Epithelial cell of proximal tubule (primary cell): ENCODE data around the gene CORIN. TPM values are rescaled to one million over a fixed set of nuclear protein-coding genes. Genes with fewer than 3 reads are reported as not detected.

Experiments used
- DNase-seq: peaks from one replicate; pipeline ENCODE4 v3.0.0-alpha.2; 2011; ENCODE audit warnings: low read depth
- H3K4me3 ChIP-seq: 2 replicates; pipeline ENCODE4 v1.5.1; 2011; ENCODE audit warnings: low read depth, mild to moderate bottlenecking, low read length
- total RNA-seq: library from RNA; depleted of rRNA; stranded (reverse); fragments of >200 nt; gene quantifications from 2 replicates; pipeline ENCODE4 v1.2.3, GENCODE V29; 2015
- TF ChIP-seq, protein P1 (sequence below): conservative IDR thresholded peaks from 2 replicates; pipeline ENCODE4 v1.5.1; 2012; ENCODE audit warnings: low read depth, mild to moderate bottlenecking, low read length

Gene CORIN
- total RNA-seq, 1 donor from 2014 or later: 0.12 TPM

GRCh38 chr4:47744843-47745382, 93.0 kb downstream of the CORIN start:
- no peak for DNase-seq
- H3K4me3 ChIP-seq: no peak overlapping the region
- TF ChIP-seq, protein P1, sequence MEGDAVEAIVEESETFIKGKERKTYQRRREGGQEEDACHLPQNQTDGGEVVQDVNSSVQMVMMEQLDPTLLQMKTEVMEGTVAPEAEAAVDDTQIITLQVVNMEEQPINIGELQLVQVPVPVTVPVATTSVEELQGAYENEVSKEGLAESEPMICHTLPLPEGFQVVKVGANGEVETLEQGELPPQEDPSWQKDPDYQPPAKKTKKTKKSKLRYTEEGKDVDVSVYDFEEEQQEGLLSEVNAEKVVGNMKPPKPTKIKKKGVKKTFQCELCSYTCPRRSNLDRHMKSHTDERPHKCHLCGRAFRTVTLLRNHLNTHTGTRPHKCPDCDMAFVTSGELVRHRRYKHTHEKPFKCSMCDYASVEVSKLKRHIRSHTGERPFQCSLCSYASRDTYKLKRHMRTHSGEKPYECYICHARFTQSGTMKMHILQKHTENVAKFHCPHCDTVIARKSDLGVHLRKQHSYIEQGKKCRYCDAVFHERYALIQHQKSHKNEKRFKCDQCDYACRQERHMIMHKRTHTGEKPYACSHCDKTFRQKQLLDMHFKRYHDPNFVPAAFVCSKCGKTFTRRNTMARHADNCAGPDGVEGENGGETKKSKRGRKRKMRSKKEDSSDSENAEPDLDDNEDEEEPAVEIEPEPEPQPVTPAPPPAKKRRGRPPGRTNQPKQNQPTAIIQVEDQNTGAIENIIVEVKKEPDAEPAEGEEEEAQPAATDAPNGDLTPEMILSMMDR: no peak

GRCh38 chr4:47744253-47744652, 93.6 kb downstream of the CORIN start:
- no peak overlapping the region for H3K4me3 ChIP-seq

GRCh38 chr4:47741200-47741599, 96.7 kb downstream of the CORIN start:
- TF ChIP-seq, protein P1: no peak
- H3K4me3 ChIP-seq: no peak overlapping the region
- peak; percentile 59 for DNase-seq

More at GRCh38 chr4:47744253-47744652, 93.6 kb downstream of the CORIN start:
- TF ChIP-seq, protein P1: no peak
- no peak for DNase-seq

DNA sequence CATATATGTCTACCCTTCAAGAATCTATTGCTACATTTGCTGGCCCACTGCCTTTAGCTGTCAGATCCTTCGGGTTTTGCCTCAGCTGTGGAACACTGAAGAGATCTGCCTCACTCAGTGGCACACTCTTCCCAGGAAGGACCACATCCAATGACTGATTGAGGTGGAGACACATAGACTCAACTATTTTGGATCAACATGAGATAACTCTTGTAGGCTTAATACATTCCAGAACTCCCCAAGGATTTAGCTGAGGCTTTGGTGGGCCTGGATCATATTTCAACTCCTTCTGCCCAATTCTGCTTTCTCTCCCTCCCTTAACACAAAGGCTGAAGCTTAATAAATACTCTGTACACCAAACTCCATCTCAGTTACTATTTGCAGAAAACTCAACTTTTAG, 100.5 kb downstream of the CORIN start:
- TF ChIP-seq, protein P1: no peak
- no peak for DNase-seq
- H3K4me3 ChIP-seq: no peak overlapping the region

- no peak for DNase-seq
- TF ChIP-seq, protein P1: no peak
- no peak overlapping the region for H3K4me3 ChIP-seq
These were observed 101.3 kb downstream of the CORIN start for GRCh38 chr4:47736555-47736954.

- DNase-seq: no peak
- TF ChIP-seq, protein P1: no peak
- H3K4me3 ChIP-seq: no peak overlapping the region
These were observed 101.7 kb downstream of the CORIN start for GRCh38 chr4:47736146-47736545.

- TF ChIP-seq, protein P1: no peak
- H3K4me3 ChIP-seq: no peak overlapping the region
- no peak for DNase-seq
These were observed 104.3 kb downstream of the CORIN start for GRCh38 chr4:47733302-47734175.
